ENCODE results near the gene RCAN3.
"Not testable (repeated sequence)": the region's sequence is repeated elsewhere in the genome, so short reads cannot be mapped to it uniquely, and the experiment has no call there.

RCAN3 gene

DNA sequence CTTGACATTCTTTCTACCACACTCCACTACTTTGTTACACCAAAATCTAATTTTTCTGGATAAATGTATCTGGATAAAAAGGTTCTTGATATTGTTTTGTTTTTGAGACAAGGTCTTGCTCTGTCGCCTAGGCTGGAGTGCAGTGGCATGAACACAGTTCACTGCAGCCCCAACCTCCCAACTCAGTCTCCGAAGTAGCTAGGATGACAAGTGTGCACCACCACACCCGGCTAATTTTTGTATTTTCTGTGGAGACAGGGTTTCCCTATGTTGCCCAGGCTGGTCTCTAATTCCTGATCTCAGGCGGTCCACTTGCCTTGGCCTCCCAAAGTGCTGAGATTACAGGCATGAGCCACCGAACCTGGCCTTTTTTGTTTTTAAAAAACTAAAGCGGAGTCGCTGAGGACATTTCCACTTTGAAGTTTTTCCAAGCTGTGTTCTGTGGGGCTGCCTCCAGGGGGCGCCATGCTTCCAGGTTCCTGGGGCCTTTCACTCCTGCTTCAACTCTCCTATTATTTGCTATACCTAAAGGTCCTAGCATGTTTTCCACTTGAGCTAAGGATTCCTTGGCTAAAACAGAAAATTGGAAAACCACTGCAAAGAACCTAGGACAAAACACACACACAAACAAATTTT, 39.2 kb downstream of the RCAN3 start:
- DNase-seq (ENCODE audit: low read depth): no peak
- no peak overlapping the region for H3K4me3 ChIP-seq (ENCODE audit: low read depth, low read length)

DNA sequence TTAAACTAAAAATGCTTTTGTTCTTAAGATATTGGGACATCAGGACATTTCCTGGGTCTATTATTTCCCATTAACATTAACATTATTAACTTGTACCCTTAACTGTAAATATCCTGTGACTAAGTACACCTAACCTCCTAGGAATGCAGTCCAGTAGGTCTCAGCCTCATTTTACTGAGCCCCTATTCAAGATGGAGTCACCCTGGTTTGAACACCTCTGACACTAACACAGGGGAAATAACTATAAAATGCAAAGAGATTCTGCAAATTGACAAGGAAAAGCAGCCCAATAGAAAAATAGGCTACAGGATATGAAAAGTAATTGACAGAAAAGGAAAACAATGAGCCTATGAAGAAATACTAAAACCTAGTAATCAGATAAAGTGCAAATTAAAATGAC, 41.6 kb downstream of the RCAN3 start:
- no peak for DNase-seq (ENCODE audit: low read depth)
- H3K4me3 ChIP-seq (ENCODE audit: low read depth, low read length): no peak overlapping the region

DNA sequence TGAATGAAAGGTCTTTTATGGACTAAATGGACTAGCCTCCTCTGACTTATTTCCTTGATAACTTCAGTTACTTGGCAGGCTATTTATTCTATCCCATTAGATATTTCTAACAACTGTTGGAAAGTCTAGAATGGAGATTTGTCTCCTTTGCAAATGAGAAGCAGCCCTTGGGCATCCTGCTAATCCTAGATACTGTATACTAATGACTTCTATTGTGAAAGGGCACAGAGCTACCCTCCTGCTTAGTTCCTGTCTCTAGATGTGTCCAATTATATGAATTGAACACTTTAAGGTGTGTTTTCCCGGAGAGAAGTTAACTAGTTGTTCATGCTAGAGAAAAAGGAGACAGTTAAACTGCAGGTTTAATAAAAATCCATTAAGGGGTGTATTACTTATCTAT, 43.0 kb downstream of the RCAN3 start:
- DNase-seq (ENCODE audit: low read depth): no peak
- H3K4me3 ChIP-seq (ENCODE audit: low read depth, low read length): no peak overlapping the region

DNA sequence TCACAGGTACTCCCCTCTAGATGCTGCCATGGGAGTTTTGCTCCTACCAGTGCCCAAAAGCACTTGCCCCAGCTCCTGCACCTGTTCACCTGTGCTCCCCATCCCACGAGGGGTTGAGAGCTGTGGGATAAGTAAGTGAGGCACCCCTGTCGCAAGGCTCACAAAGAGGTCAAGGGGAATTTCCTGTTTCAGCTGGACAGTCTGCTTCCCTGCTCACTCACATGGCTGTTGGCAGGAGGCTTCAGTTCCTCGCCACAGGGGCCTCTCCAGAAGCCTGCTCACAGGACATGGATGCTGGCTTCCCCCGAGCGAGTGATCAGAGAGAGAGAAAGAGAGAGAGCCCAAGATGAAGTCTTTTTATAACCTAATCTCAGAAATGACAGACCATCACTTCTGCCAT, 44.6 kb downstream of the RCAN3 start:
- no peak for DNase-seq (ENCODE audit: low read depth)

DNA sequence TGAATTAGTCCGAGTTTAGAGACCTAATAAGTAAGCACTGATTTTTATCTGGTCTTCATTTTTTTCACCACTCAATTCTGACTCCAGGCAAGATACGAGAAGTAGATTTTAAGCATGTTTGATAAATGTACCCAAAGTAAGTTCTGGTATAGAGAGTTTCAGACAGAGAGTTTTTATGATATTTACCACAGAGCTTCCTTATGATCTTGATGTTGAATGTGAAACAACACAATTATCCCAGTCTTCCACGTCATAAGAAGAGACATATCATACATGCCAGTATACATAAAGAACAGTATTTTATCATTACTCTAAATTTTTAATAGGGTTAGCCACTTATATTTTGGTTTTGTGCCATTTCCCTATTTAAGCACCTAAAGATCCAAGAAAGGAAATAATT, 45.4 kb downstream of the RCAN3 start:
- DNase-seq (ENCODE audit: low read depth): no peak
- H3K4me3 ChIP-seq (ENCODE audit: low read depth, low read length): no peak overlapping the region

More for the DNA sequence above, 44.6 kb downstream of the RCAN3 start:
- H3K4me3 ChIP-seq (ENCODE audit: low read depth, low read length): no peak overlapping the region

DNA sequence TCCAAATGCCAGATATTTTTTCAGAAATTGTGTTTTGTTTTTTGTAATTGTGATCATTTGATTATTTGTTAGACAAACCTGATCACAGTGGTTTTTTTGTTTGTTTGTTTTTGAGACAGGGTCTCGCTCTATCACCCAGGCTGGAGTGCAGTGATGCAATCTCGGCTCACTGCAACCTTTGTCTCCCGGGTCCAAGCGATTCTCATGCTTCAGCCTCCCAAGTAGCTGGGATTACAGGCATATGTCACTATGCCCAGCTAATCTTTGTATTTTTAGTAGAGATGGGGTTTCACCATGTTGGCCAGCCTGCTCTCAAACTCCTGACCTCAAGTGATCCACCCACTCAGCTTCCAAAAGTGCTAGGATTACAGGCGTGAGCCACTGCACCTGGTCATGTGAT, 46.6 kb downstream of the RCAN3 start:
- not testable (repeated sequence) for DNase-seq (ENCODE audit: low read depth); H3K4me3 ChIP-seq (ENCODE audit: low read depth, low read length)

DNA sequence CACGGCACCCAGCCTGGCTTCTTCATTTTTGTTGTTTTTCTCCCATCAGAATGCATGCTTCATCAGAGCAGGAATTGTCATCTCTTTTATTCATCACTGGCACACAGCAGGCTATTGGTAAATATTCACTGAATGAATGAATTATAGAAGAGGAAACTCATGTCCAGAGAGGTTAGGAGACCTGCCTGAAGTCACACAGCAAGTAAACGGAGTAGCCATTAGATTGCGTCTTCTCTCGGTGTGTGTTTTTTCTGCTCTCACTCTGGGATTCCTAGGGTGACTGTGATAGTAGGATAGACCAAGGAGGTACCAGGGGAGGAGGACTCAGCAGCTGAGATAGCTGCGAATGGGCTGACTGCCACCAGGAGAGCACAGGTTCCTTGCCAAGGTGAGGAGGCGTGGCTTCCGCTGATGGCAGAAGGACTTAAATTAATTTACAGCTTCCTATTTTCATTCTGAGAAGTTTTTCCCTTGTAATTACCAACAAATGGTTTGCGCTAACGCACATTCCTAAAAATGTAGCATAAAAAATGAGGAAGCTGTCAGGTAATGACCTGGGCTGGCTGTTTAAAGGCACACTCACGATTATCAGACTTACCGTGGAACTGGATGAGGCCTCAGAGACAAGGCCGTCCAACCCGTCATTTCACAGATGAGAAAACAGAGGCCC, 48.8 kb downstream of the RCAN3 start:
- H3K4me3 ChIP-seq (ENCODE audit: low read depth, low read length): no peak overlapping the region
- no peak for DNase-seq (ENCODE audit: low read depth)

DNA sequence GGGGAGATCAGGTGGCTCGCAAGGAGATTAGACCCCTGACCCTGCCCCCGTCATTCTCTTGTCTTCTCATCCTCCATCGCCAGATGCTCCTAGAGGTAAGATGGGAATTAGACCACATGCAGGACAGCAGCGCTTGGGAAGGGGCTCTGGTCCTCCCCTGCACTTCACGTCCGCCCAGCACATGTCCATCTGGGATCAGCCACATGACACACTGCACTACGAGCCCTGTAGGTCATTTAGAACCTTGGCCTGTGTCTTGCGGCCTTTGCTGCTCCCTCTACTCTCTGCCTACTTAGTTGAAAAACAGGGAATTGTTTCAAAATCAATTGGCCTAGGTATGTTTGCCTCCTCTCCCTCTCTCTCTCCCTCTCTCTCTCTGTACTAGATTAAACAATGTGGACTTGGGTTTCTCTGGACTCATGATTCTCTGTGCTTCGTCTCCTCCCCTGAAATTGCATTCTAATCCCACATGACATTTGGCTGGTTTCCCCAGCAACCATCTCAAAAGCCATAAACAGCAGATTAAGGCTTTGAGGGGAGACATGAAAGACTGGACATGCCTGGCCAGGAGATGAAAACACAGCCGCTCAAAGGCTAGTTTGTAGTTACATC, 49.4 kb downstream of the RCAN3 start:
- DNase-seq (ENCODE audit: low read depth): no peak
- H3K4me3 ChIP-seq (ENCODE audit: low read depth, low read length): no peak overlapping the region

DNA sequence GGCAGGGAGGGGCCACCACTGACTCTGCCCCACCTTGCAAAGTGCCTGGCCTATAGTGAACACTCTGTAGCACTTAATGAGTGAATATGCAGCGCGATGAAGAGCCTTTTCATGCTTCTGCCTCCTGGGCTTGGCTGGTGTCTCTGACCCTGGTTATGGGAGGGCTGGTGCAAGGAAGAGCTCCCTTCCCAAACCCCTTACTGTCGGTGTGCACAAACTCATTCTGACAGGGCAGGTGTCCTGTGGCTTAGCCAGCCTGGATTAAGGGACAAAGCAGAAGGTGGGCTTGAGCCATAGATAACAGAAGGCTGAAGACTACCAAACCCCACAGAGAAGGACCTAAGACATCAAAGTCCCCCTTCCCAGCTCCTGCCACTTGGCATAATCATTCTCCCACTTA, 51.3 kb downstream of the RCAN3 start:
- no peak overlapping the region for H3K4me3 ChIP-seq (ENCODE audit: low read depth, low read length)
- no peak for DNase-seq (ENCODE audit: low read depth)

DNA sequence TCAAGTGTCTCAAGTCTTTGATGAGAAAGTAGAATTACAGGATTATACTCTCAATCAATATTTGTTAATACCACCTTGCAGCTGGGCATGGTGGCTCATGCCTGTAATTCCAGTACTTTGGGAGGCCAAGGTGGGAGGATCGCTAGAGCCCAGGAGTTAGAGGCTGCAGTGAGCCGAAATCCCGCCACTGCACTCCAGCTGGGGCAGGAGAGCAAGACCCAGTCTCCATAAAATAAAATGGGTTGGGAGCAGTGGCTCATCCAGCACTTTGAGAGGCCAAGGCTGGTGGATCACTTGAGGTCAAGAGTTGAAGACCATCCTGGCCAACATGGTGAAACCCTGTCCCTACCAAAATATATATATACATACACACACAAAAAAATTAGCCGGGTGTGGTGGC, 52.1 kb downstream of the RCAN3 start:
- DNase-seq (ENCODE audit: low read depth): no peak
- no peak overlapping the region for H3K4me3 ChIP-seq (ENCODE audit: low read depth, low read length)

DNA sequence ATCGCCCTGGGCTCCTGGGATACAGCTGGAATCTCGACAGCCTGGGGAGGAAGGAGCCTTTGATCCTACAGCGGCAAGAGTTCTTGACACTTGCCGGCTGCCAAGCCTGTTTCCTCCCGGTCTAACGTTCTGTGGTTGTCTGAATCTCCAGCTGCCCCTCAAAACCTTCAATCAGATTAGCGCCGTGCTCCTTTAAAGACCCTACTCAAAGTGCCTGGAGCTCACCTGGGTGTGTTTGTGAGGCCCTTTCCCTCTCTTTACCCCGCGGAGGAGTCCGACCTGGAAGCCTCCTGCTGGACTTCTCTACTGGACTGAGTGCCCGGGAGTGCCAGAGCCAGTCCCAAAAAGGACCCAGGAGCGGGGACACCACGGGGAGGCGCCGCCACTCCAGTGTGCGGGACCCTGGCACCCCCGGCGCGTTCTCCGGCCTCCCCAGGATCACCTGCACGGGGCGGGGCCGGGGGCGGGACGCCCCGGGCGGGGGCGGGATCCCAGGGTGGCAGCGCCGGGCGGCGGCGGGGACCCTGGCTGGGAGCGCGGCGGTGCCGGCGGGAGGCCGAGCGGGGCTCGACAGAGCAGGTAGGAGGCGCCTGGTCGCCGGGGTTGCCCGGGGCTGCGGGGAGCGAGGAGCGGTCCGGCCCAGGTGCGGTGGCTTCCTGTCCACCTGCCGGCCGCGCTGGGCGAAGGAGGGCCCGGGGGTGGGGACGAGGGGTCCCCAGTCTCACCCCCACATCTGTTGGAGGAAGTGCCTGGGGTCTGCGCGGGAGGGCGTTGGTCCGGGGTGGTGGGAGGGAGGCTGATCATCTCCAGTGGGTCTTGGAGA, 53.2 kb downstream of the RCAN3 start, which contains the start of gene NCMAP:
Gene NCMAP, plus strand, starts transcription at position 497 of the 823 bp plus-strand sequence. CDS start 39,344 bp downstream, outside the sequence.
- H3K4me3 ChIP-seq (ENCODE audit: low read depth, low read length): no peak within 1 kb of the TSS

DNA sequence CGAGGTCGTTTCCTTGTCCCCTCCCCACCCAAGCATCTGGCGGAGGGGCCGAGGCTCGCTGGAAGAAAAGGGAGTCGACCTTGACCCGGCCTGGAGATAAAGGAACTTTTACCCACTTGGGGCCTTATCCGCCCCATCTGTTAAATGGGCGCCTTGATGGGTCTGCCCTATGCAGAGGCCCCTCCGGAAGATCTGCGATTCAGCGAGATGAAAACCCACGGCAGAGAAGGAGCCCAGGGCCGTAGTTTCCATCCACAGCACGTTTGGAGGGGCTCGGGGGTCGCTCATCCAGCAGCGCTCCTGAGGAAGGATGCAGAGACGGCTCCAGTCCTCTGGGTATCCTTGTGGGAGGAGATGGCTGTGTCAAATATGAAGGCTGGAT, 53.8 kb downstream of the RCAN3 start:
- no peak for DNase-seq (ENCODE audit: low read depth)
- H3K4me3 ChIP-seq (ENCODE audit: low read depth, low read length): no peak overlapping the region

More for the DNA sequence above, 53.2 kb downstream of the RCAN3 start, which contains the start of gene NCMAP:
- DNase-seq (ENCODE audit: low read depth): no peak

DNA sequence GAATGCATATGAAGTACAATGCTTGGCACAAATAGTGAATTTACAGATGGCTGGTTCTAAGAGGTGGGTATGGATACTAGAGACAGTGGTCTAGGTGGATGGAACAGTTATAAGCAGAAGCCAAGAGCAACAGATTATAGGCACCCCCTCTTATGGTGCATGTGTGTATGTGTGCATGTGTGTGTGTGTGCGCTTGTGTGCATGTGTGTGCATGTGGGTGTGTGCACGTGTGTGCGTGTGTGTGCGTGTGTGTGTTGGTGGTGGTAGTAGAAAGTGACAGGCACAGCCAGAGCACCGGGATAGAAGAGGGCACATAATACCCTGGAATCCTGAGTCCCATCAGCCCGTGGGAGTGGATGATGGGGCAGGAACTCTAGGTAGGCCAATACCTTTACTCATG, 54.6 kb downstream of the RCAN3 start:
- H3K4me3 ChIP-seq (ENCODE audit: low read depth, low read length): no peak overlapping the region
- no peak for DNase-seq (ENCODE audit: low read depth)

DNA sequence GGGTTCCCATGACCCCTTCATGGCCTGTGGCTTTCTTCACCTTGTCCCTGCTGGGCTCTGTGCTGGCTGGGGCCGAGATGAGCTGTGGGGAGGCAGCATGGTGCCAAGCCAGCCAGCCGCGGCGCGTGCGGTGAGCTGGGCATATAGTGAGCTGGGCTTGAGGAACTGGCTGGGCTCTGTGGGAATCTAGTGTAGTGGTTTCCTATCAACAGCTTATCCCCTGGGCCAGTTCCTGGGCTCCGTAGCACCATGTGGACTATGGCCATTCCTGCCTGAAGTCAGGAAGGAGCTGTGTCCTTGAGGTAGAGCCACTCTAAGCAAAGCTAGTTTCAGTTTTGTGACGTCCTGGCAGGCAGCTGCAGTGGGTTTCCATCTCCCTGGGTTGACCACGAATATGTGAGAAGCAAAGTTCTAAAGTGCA, 55.1 kb downstream of the RCAN3 start:
- no peak for DNase-seq (ENCODE audit: low read depth)
- H3K4me3 ChIP-seq (ENCODE audit: low read depth, low read length): no peak overlapping the region

DNA sequence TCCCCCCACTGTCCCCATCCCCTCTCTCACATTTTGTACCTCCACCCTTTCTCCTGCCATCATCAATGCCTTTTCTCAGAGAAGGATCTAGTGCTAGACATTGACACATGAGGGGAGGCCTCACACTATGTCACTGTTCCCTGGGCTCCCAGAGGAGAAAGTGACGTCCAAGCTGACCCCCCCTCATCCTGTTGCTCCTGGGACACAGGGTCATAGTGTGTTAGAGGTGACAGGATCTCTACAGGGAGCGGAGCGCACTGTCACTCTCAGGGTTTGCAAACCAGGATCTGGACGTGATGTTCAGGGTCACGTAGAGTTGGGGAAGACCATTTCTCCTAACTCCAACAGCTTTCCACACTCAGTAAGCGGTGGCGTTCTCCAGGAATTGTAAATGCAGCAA, 55.8 kb downstream of the RCAN3 start:
- DNase-seq (ENCODE audit: low read depth): no peak
- no peak overlapping the region for H3K4me3 ChIP-seq (ENCODE audit: low read depth, low read length)

DNA sequence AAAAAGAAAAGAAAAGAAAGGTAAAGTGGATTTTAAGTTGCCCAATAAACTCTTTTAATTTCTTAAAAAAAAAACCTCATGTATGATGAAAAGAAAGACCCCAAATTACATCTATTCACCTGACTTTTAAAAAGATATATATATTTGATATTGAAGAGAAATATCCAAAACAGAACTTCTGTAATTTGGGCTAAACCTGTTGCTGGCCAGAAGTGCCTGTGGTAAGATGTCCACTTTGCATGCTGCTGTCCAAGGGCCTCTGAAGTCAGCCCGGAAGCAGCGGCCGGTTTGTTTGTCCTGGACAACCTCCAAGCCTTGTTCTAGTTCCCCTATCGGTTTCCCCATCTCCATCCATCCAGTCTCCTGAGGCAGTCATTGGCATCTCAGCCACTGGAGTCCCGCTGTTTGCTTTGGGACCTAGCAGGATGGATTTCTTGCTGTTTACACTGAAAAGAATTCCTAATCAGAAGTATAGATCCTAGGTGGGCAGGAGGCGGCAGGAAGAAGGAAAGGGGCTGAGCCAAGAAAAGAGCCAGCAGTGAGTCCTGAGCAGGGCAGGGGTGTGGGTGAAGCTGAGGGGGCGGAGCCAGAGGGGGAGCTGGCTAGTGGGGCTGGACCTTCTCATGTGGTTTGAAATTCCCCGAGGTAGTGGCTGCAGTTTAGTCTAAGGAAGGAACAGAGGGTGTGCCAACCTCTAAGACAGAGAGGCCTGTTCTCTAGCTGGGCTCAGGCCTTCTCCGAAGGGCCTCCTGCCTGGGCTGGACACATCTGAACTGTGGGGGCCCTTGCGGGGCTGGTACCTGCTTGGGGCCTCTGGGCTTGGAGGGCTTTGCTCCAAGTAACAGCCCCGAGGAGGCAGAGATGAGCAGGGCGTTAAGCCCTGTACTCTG, 56.5 kb downstream of the RCAN3 start:
- peak; percentile 26 for DNase-seq (ENCODE audit: low read depth)
- H3K4me3 ChIP-seq (ENCODE audit: low read depth, low read length): no peak overlapping the region

DNA sequence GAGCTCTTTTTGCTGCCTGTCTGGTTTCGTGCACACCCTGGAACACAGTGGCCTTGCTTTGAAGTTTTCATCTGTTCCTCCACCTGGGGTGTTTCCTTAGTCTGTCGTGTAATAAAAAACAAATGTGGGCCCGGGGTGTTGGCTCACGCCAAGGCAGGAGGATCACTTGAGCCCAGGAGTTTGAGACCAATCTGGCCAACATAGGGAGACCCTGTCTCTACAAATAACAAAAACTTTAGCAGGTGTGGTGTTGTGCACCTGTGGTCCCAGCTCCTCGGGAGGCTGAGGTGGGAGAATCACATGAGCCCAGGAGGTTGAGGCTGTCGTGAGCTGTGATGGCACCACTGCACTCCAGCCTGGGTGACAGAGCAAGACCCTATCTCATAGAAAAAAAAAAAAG, 57.7 kb downstream of the RCAN3 start:
- no peak for DNase-seq (ENCODE audit: low read depth)
- no peak overlapping the region for H3K4me3 ChIP-seq (ENCODE audit: low read depth, low read length)

DNA sequence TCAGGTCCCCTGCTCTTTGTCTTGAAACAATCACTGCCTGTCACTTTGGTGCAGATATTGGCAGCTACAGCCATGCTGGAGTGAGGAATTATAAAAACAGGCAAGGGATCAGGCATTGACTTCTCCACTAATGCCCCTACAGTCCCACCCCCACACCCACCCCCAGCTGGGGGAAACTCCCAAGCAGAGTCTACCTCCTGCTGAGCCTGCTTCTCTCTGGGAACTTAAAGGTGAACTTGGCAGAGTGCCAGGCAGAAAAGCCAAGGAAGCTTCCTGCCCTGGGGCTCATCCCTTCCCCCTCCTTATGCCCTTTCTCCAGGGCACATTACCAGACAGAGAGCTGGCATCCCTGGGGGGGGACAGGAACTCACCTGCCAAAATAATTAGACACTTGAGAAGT, 60.0 kb downstream of the RCAN3 start:
- H3K4me3 ChIP-seq (ENCODE audit: low read depth, low read length): no peak overlapping the region
- no peak for DNase-seq (ENCODE audit: low read depth)

DNA sequence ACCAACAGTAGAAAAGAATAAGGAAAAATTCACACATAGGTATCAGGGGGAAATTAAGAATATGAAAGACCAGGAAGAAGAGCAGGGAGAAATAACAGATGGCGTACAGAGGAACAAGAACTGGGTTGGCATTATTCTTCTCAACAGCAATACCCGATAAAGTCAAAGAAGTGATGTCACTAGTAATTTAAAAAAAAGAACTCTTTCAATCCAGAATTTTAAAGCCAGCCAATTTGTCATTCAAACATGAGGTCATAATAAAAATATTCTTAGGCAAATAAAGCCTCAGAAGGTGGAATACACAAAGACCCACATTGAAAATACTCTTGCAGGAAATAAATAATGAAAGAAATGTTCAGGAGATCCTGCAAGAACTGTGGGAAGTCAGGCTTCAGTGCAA, 62.1 kb downstream of the RCAN3 start:
- no peak for DNase-seq (ENCODE audit: low read depth)
- no peak overlapping the region for H3K4me3 ChIP-seq (ENCODE audit: low read depth, low read length)
